ENCODE results near the gene HADH.

Gene HADH

DNA sequence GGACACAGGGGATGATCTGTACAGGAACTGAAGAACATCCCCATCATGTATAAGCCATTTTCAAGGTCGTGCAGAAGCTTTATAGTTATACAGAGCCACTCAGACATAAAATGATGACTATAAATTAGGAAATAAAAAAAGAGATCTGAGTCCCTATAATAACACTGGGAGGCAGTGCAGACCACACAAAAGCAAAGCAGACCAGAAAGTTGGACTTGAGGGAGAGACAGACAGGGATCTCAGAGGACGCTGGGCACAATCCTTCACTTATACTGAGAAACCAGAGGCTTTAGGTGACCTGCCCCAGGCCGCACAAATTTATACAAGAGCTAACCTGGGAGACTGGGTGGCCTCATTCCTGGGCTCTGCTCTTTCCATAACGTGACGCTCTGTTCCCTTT is 70.5 kb downstream of the HADH start:
- no peak for DNase-seq

DNA sequence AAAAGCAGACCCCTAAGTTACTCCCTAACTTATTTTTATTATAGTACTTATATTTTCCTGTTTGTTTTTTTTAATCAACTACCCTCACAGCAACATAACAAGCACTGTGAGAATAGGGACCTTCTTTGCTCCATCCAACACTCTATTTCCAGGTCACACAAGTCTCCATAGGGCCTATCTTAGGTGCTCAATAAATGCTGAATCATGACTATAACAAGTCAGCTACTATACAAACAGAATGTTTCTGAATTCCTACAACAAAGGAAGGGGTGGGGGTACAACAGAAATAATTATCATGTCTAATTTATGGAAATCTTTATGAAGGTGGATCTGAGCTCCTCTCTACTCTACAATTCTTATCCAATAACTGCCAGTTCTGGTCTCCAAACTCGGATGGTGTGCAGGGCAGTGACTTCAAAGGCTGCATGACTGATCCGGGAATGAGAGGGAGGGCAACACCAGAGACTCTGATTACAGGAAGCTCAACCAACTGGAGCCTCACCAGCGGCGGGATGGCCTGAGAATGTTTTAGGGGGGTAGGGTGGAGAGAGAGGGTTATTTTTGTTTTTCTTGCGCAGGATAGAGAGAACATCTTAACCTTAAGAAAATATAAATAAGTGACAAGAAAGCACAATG is 71.1 kb downstream of the HADH start:
- DNase-seq = no peak

DNA sequence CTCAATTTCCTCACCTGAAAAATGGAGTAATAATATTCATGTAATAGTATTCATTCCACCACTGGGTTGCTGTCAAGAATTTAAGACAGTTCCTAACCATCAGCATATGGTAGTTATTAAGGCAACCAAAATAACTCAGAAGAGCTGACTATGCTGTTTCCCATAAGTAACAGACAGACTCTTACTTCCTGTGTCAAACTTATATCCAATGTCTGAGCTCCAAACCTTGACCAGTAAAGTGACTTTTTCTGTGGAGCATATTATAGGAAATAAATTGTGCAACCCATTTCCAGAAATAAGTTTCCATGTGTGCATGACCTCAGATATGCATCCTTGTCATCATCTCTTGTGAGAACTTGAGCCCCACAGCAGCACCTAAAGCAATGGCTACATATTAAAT is 78.8 kb downstream of the HADH start:
- DNase-seq = no peak

DNA sequence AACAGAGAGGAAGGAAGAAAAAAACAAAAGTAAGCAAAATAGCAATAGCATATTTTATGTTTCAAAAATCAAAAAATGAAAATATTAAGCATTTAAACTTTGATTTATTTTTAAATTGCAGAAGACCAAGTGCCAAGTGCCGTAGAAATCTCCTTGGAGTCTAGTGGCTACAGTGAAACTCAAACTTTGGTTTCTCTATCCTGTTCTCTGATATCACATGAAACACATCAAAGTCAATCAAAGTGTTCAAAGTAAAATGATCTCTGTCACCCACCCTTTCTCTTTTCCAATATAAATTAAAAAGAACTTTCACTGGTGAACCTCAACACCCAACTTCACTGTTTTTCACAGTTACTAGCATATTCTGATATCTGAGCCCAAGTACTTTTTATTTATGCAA is 81.1 kb downstream of the HADH start:
- DNase-seq = no peak

DNA sequence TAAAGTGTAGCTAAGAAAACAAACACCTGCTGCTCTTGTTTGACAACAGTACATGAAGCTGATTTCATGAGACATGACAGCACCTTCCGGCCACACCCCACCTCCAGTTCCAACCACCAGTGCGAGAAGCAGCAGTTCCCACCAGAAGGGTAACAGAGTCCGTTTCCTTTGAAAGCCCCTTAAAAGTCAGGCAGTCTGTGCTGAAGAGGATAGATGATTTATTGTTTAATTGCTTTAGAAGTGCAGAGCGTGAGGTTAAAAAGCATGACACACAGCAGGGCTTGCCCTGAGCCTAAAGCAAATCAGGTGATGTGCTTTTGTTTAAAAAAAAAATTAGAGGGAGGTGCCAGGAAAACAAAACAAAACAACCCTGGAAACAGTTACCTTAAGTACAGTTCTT is 82.6 kb downstream of the HADH start:
- peak; percentile 58 for DNase-seq

DNA sequence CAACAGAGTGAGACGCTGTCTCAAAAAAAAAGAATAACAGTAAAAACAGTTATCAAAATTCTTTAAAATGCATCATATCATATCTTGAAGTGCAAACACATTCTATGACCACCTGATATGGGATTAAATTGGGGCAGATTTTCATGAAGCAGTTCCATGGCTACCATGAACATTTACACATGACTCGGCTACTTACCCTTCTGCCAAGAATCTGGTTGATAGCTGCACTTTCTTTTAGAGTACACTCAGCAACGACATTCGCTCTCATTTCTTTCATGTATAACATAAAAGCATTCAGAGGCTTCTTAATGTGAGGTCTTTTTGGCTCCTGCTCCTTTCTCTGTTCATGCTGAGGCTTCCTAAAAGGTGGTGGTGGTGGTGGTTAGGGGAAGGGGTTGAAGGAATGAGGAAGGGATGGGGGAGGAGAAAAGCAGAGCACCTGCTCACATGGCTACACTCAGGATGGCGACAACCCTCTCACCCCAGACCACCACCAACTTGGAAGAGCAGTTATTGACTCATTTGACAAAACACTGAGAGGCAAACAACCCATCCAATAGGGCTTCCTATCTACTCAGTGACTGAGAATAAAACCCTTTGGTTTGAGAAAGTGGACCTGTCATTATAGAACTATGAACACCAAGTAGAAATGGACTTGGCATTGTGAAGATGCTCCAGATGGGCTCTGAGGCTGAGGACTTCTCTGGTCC is 88.5 kb downstream of the HADH start:
- no peak for DNase-seq

DNA sequence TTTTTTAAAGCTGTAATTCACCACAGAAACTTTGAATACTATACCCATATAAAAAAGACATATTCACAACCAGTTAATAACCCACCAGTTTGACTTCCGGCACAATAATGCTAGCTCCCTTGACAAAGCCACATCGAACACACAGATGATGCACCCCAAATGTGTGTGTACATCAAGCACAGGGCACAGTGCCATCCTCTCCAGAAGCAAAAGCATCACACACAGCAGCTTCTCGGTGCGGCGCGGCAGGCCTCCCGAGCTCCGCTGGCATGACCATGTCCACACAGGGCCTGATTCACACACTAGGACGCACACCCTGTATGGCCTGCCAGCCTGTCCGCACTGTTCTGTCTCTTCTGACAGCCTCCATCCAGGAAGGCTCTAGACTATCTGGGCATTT is 91.1 kb downstream of the HADH start:
- peak; percentile 54 for DNase-seq

DNA sequence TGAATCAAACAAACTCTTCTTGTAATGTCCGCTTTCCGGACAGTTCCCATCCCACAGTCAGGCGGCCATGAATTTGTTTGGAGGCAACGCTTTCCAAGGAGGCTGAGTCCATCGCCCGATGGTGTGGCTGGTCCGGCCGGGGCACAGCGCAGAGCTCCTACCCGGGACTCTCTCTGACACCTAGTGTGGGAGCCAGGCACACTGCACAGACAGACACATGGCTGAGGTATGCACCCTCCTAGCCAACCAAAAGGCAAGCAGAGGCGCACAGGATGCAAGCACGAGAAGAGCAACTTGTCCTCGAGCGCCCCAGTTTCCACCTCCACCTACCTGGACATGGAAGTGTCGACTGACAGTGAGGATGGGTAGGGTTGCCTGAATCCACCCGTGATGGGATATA is 91.6 kb downstream of the HADH start:
- DNase-seq = peak; percentile 47

All from stimulated activated CD8-positive, alpha-beta memory T cell treated with anti-CD3 and anti-CD28 coated beads, Interleukin-4, amount 100 ng/mL, for 48 hours (primary cell).